Smooth muscle cell (in vitro differentiated cells): ENCODE results near the gene ASF1B. TPM values are rescaled to one million over a fixed set of nuclear protein-coding genes. Genes with fewer than 3 reads are reported as not detected.

Experiments
- DNase-seq: peaks from one replicate; lab custom pipeline; 2025; ENCODE audit not compliant: unreplicated experiment; lab: John Stamatoyannopoulos, UW
- H2AFZ ChIP-seq: fragments of 200-600 bp; sonication (generic); 2 replicates; pipeline ENCODE4 v1.6.0; 2016; ENCODE audit warnings: antibody characterized with exemption, low read depth, mild to moderate bottlenecking
- H3F3A ChIP-seq: fragments of 200-600 bp; sonication (generic); 2 replicates; pipeline ENCODE4 v1.6.0; 2017; ENCODE audit warnings: antibody characterized with exemption, low read depth
- H3K27ac ChIP-seq: fragments of 200-600 bp; sonication (generic); 2 replicates; pipeline ENCODE4 v1.5.1; 2016; ENCODE audit warnings: low read depth, mild to moderate bottlenecking
- H3K27me3 ChIP-seq: fragments of 200-600 bp; sonication (generic); 2 replicates; pipeline ENCODE4 v1.6.1; 2016; ENCODE audit warnings: low read depth, mild to moderate bottlenecking
- H3K36me3 ChIP-seq: fragments of 200-600 bp; sonication (generic); 2 replicates; pipeline ENCODE4 v1.5.1; 2016; ENCODE audit warnings: low read depth
- H3K4me1 ChIP-seq: fragments of 200-600 bp; sonication (generic); 2 replicates; pipeline ENCODE4 v1.5.1; 2016; ENCODE audit warnings: low read depth
- H3K4me2 ChIP-seq: fragments of 200-600 bp; sonication (generic); 2 replicates; pipeline ENCODE4 v1.6.0; 2016; ENCODE audit warnings: mild to moderate bottlenecking
- H3K4me3 ChIP-seq: fragments of 200-600 bp; sonication (generic); 2 replicates; pipeline ENCODE4 v1.5.1; 2016; ENCODE audit warnings: mild to moderate bottlenecking
- H3K79me2 ChIP-seq: fragments of 200-600 bp; sonication (generic); 2 replicates; pipeline ENCODE4 v1.6.0; 2016; ENCODE audit warnings: low read depth, mild to moderate bottlenecking
- H3K9ac ChIP-seq: fragments of 200-600 bp; sonication (generic); 2 replicates; pipeline ENCODE4 v1.6.0; 2016; ENCODE audit warnings: low read depth
- H3K9me3 ChIP-seq: fragments of 200-600 bp; sonication (generic); replicated peaks from 2 replicates; pipeline ENCODE4 v1.5.1; 2016; ENCODE audit warnings: low read depth
- H4K20me1 ChIP-seq: fragments of 200-600 bp; sonication (generic); 2 replicates; pipeline ENCODE4 v1.6.0; 2016; ENCODE audit warnings: low read depth
- WGBS: methylation state at CpG from one replicate; pipeline ENCODE4 v1.1.7; 2016; ENCODE audit warnings: low lambda C conversion rate; 5-methylcytosine and 5-hydroxymethylcytosine counted together
- polyA plus RNA-seq: library from polyadenylated mRNA; unstranded; fragments of >200 nt; fragmentation: Nextera tagmentation; extraction: Ambion mirVana; gene quantifications from 2 replicates; pipeline ENCODE4 v1.2.1, GENCODE V29; 2016
- total RNA-seq: library from RNA; depleted of rRNA; stranded (reverse); fragments of >200 nt; gene quantifications from 2 replicates; pipeline ENCODE4 v1.2.3, GENCODE V29; 2014
- TF ChIP-seq, protein P1 (sequence below): fragments of 200-600 bp; sonication (generic); IDR thresholded peaks from 2 replicates; pipeline ENCODE4 v1.5.1; 2017; ENCODE audit warnings: borderline replicate concordance, mild to moderate bottlenecking, antibody characterized with exemption; ENCODE audit not compliant: insufficient read depth, poor library complexity, severe bottlenecking

ASF1B gene
- total and polyA plus RNA-seq, 2 experiments from 2014 or later, result 11.3 to 13.4 TPM

DNA sequence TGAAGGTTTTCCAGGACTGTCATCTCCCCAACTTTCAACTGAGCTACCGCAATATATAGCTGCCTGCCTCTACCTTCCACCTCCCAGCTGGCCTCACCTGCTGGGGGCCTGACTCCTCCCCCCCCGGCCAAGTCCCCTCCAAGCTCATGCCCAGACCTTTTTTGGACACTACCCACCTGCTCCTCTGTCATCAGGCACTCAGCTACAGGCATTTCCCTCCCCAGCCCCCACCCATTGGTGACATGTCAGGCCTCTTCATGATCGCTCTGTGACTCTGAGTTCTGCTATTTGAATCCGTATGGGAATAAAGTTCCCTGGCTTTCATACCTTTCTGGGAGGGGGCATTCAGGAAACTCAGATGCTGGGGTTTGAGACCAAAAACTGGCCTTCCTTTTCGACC, 20.6 kb downstream of the ASF1B start:
- TF ChIP-seq, protein P1, sequence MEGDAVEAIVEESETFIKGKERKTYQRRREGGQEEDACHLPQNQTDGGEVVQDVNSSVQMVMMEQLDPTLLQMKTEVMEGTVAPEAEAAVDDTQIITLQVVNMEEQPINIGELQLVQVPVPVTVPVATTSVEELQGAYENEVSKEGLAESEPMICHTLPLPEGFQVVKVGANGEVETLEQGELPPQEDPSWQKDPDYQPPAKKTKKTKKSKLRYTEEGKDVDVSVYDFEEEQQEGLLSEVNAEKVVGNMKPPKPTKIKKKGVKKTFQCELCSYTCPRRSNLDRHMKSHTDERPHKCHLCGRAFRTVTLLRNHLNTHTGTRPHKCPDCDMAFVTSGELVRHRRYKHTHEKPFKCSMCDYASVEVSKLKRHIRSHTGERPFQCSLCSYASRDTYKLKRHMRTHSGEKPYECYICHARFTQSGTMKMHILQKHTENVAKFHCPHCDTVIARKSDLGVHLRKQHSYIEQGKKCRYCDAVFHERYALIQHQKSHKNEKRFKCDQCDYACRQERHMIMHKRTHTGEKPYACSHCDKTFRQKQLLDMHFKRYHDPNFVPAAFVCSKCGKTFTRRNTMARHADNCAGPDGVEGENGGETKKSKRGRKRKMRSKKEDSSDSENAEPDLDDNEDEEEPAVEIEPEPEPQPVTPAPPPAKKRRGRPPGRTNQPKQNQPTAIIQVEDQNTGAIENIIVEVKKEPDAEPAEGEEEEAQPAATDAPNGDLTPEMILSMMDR, result no peak
- Histone ChIP-seq H3K9me3 (no peaks in the 10 kb centered on the region), H3K36me3 (no peaks in the 10 kb centered on the region), H3K4me3 (no peak overlapping the region), H4K20me1 (peaks cover 45% of the 10 kb centered on the region), H3K4me1 (peaks cover 27% of the 10 kb centered on the region), H3K27me3 (no peaks in the 10 kb centered on the region), H3K79me2 (peaks cover 44% of the 10 kb centered on the region), H3K9ac (no peak overlapping the region), H3F3A (peaks cover 11% of the 10 kb centered on the region), H3K27ac (no peak overlapping the region), H3K4me2 (peak overlapping the region; percentile 94), H2AFZ (no peak overlapping the region)
- WGBS, result 95% methylated on average over 5 of the region's 5 CpGs
- DNase-seq, result no peak

DNA sequence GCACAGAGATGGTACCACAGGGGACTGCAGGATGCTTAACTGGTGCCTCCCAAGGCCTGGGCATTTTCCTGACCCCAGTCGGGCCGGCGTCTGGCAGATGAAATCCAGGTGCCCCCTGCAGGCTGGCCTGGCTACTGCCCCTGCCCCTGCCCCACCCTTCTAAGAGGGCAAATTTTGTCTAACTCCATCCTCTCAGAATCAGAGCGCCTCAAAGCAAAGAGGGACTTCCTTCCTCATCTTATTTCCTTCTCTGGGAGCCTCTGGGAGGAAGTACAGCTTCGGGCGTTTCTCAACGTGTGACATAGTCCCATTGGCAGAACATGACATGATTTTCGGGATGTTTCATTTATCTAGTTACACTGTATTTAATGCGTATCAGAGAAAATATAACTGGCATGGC, 21.5 kb downstream of the ASF1B start:
- Histone ChIP-seq H3K9me3 (no peaks in the 10 kb centered on the region), H2AFZ (no peak overlapping the region), H3K9ac (no peak overlapping the region), H3K27me3 (no peaks in the 10 kb centered on the region), H3K36me3 (no peaks in the 10 kb centered on the region), H3K27ac (no peak overlapping the region), H3F3A (peaks cover 11% of the 10 kb centered on the region), H3K4me2 (no peak overlapping the region), H3K4me1 (peaks cover 27% of the 10 kb centered on the region), H3K4me3 (no peak overlapping the region), H3K79me2 (peaks cover 44% of the 10 kb centered on the region), H4K20me1 (peaks cover 53% of the 10 kb centered on the region)
- TF ChIP-seq, protein P1, result peak; percentile 44
- no peak for DNase-seq
- WGBS, result 70% methylated on average over 9 of the region's 9 CpGs

DNA sequence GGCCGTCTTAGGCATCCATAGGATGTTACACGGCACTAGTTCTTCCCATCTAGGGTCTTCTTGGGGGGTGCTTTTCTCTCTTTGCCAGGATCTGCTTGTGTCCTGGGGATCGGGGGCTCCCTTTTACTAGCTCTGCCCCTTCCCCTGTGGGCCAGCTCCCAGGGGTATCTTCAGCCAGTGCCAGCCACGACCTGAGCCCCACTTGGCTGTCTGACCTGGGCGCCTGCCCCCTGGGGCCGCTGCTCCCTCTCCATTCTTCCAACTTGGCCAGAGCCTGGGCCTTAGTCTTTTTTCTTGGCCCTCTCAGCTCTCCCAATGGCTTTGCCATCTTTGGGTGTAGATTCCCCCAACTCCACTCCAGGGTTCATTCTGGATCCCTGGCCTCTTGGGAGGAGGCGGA, 21.9 kb downstream of the ASF1B start:
- Histone ChIP-seq H3K4me2 (no peak overlapping the region), H3K9me3 (no peaks in the 10 kb centered on the region), H3K9ac (no peak overlapping the region), H3F3A (peaks cover 11% of the 10 kb centered on the region), H3K27me3 (no peaks in the 10 kb centered on the region), H3K36me3 (no peaks in the 10 kb centered on the region), H3K4me3 (no peak overlapping the region), H2AFZ (no peak overlapping the region), H3K4me1 (peaks cover 27% of the 10 kb centered on the region), H3K79me2 (peaks cover 46% of the 10 kb centered on the region), H3K27ac (no peak overlapping the region), H4K20me1 (peaks cover 53% of the 10 kb centered on the region)
- no peak for DNase-seq
- TF ChIP-seq, protein P1, result no peak
- 91% methylated on average over 7 of the region's 7 CpGs for WGBS

DNA sequence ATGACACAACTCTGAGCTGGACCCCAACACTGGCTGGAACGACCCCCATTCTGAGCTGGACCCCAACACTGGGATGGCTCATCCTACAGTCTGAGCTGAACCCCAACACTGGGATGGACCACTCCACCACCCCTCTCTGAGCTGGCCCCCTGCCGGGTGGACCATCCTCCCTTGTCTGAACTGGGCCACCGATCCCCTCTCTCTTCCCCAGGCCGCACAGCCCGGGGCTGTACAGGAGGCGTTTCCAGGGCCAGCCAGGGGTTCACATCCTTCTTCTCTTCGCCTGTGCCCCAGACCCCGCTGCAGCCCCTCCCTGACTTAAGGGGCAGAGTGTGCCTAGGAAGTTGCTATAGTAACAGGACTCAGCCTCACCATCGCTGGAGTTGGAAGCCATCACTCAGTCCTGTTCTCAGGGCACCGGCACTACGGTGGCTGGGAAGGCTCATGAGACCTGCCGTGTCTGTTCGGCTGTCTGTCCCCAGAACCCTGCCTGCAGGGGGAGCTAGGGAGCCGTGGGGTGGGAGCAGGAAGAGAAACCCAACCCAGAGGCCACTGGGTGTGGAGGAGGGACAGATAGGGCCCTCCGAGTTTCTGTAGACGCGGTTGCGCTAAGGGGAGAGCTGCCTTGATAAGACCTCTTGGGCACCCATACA, 22.5 kb downstream of the ASF1B start:
- TF ChIP-seq, protein P1, result peak; percentile 32
- Histone ChIP-seq H4K20me1 (peaks cover 53% of the 10 kb centered on the region), H2AFZ (no peak overlapping the region), H3K4me3 (no peak overlapping the region), H3K4me2 (no peak overlapping the region), H3K4me1 (peaks cover 23% of the 10 kb centered on the region), H3K79me2 (peaks cover 48% of the 10 kb centered on the region), H3K27me3 (no peaks in the 10 kb centered on the region), H3F3A (peaks cover 7% of the 10 kb centered on the region), H3K9me3 (no peaks in the 10 kb centered on the region), H3K27ac (no peak overlapping the region), H3K36me3 (no peaks in the 10 kb centered on the region), H3K9ac (no peak overlapping the region)
- no peak for DNase-seq
- WGBS, result 96% methylated on average over 18 of the region's 18 CpGs
